HG03575 (cell line): ENCODE data around the gene RBM42.

ENCODE experiments used
- ATAC-seq: cut with Tn5 transposase; IDR thresholded peaks from one replicate; pipeline ENCODE4 v1.9.1; 2021; ENCODE audit not compliant: unreplicated experiment, insufficient number of reproducible peaks, low FRiP score; ENCODE audit errors: extremely low read depth

Gene RBM42

GRCh38 chr19:35673121-35673804 is 44.4 kb downstream of the RBM42 start:
- no peak for ATAC-seq

- ATAC-seq = no peak
Observed at GRCh38 chr19:35675589-35676140, 46.8 kb downstream of the RBM42 start.
